ENCODE results near the gene PLOD1. TPM values are rescaled to one million over a fixed set of nuclear protein-coding genes. Genes with fewer than 3 reads are reported as not detected.

PLOD1 gene
- total and polyA plus RNA-seq, 2 donors (not counting 1 experiment from before 2014, with no cell fraction given): 10.4 to 13.4 TPM

DNA sequence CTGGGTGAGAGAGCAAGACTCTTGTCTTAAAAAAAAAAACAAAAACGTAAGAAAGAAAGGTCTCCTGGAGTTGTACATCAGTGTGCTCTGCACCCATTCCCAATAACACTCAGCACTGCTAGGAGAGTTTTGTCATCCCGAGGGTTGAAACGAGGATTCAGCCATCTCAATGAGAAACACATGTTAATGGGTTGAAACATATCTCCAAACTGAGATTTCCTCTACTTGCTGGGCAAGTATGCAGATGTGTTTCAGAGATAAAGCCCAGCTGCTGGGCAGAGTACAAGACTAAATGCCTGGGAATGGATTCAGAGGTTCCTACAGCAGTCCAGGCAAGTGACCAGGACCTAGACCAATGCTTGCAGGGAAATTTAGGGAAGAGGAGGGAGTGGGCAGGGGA is 43.1 kb downstream of the PLOD1 start:
- H4K20me1 ChIP-seq (ENCODE audit: control insufficient read depth, insufficient read depth, low read length, poor library complexity, severe bottlenecking): no peaks in the 10 kb centered on the region
- H3K9ac ChIP-seq (ENCODE audit: low read length): no peak overlapping the region
- no peaks in the 10 kb centered on the region for H3K27me3 Mint-ChIP-seq
- H3K27ac Mint-ChIP-seq: peak overlapping the region; percentile 10
- H3K79me2 ChIP-seq (ENCODE audit: control insufficient read depth, insufficient read depth, low read length): peaks cover 40% of the 10 kb centered on the region
- no peak overlapping the region for H3K4me3 ChIP-seq (ENCODE audit: control extremely low read depth in 1 of 5, extremely low read depth in 1 of 5, insufficient read depth in 1 of 5, low read depth in 2 of 5, low read length in 4 of 5)
- H3K4me1 Mint-ChIP-seq: peaks cover 28% of the 10 kb centered on the region
- no peak overlapping the region for H3K4me2 ChIP-seq (replicated peaks; ENCODE audit: low read depth, low read length, poor library complexity, severe bottlenecking)
- no peak for DNase-seq
- CTCF ChIA-PET: interaction anchor here (0.6 kb wide), 1 partner anchor 142 kb away, joined by 3 read pairs; no protein-coding TSS in a partner anchor
- peaks cover 12 to 16% of the 10 kb centered on the region in 2 donors for H3K4me1 ChIP-seq (ENCODE audit: control insufficient read depth in 2 of 2, insufficient read depth in 2 of 2, low read length in 2 of 2)
- no peaks in the 10 kb centered on the region for H3K9me3 Mint-ChIP-seq (ENCODE audit: insufficient read depth)
- intact Hi-C loops (cut with micrococcal nuclease): no loop called here
- H3K27ac ChIP-seq (ENCODE audit: low read length in 2 of 2): no peak overlapping the region
- POLR2A ChIA-PET: interaction anchor here (0.7 kb wide), 1 partner anchor 46 kb away, joined by 4 read pairs; no protein-coding TSS in a partner anchor
- no peak for TF ChIP-seq EZH2 (IDR thresholded peaks at IDR 0.05; ENCODE audit: borderline replicate concordance, insufficient read depth, low read depth, low read length, poor library complexity, severe bottlenecking)
- TF ChIP-seq, protein P1, sequence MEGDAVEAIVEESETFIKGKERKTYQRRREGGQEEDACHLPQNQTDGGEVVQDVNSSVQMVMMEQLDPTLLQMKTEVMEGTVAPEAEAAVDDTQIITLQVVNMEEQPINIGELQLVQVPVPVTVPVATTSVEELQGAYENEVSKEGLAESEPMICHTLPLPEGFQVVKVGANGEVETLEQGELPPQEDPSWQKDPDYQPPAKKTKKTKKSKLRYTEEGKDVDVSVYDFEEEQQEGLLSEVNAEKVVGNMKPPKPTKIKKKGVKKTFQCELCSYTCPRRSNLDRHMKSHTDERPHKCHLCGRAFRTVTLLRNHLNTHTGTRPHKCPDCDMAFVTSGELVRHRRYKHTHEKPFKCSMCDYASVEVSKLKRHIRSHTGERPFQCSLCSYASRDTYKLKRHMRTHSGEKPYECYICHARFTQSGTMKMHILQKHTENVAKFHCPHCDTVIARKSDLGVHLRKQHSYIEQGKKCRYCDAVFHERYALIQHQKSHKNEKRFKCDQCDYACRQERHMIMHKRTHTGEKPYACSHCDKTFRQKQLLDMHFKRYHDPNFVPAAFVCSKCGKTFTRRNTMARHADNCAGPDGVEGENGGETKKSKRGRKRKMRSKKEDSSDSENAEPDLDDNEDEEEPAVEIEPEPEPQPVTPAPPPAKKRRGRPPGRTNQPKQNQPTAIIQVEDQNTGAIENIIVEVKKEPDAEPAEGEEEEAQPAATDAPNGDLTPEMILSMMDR (IDR thresholded peaks at IDR 0.05): no peak
- no peak overlapping the region for H2AFZ ChIP-seq (ENCODE audit: insufficient read depth, low read depth, low read length, poor library complexity, severe bottlenecking)
- no CpG with 5 or more reads among the region's 3 CpGs for WGBS (ENCODE audit: insufficient coverage)
- H3K4me3 Mint-ChIP-seq: peak overlapping the region; percentile 10
- H3K36me3 ChIP-seq (replicated peaks in 1 of 2; ENCODE audit: control extremely low read depth in 1 of 2, control insufficient read depth in 1 of 2, extremely low read depth in 1 of 2, insufficient read depth in 2 of 2, low read length in 1 of 2): peaks cover 0 to 10% of the 10 kb centered on the region in 2 experiments
- H3K9me3 ChIP-seq (ENCODE audit: control extremely low read depth in 1 of 3, control insufficient read depth in 2 of 3, insufficient read depth in 1 of 3, low read length in 2 of 3): no peaks in the 10 kb centered on the region
- ATAC-seq (ENCODE audit: low read depth): no peak
- H3K27me3 ChIP-seq (replicated peaks in 1 of 4; ENCODE audit: control extremely low read depth in 1 of 4, control insufficient read depth in 3 of 4, insufficient read depth in 4 of 4, low read length in 3 of 4): no peaks in the 10 kb centered on the region

DNA sequence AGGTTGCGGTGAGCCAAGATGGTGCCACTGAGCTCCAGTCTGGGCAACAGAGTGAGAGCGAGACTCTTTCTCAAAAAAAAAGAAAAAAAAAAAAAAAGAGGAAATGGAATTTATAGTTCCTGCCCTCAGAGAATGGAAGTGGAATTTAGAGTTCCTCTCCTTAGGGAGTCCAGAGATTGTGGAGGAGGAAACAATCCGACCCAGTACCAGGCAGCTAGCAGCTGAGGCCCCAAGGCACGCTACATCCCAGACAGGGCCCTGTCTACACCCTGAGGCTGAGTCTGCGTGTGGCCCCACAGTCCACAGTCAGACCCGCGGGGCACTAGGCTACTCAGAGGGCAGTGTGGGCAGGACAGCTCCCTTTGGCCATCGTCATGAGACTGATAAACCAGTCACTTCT is 43.8 kb downstream of the PLOD1 start:
- TF ChIP-seq, protein P1 (IDR thresholded peaks at IDR 0.05): no peak
- no peak for TF ChIP-seq EZH2 (IDR thresholded peaks at IDR 0.05; ENCODE audit: borderline replicate concordance, insufficient read depth, low read depth, low read length, poor library complexity, severe bottlenecking)
- no peaks in the 10 kb centered on the region for H3K9me3 Mint-ChIP-seq (ENCODE audit: insufficient read depth)
- Histone ChIP-seq H3K27me3 (replicated peaks in 1 of 4; ENCODE audit: control extremely low read depth in 1 of 4, control insufficient read depth in 3 of 4, insufficient read depth in 4 of 4, low read length in 3 of 4) (no peaks in the 10 kb centered on the region), H3K4me1 (ENCODE audit: control insufficient read depth in 2 of 2, insufficient read depth in 2 of 2, low read length in 2 of 2) (peaks cover 12 to 16% of the 10 kb centered on the region in 2 donors), H2AFZ (ENCODE audit: insufficient read depth, low read depth, low read length, poor library complexity, severe bottlenecking) (no peak overlapping the region), H3K9ac (ENCODE audit: low read length) (no peak overlapping the region), H4K20me1 (ENCODE audit: control insufficient read depth, insufficient read depth, low read length, poor library complexity, severe bottlenecking) (peaks cover 3% of the 10 kb centered on the region), H3K27ac (ENCODE audit: low read length in 2 of 2) (no peak overlapping the region), H3K36me3 (replicated peaks in 1 of 2; ENCODE audit: control extremely low read depth in 1 of 2, control insufficient read depth in 1 of 2, extremely low read depth in 1 of 2, insufficient read depth in 2 of 2, low read length in 1 of 2) (peaks cover 0 to 12% of the 10 kb centered on the region in 2 experiments), H3K9me3 (ENCODE audit: control extremely low read depth in 1 of 3, control insufficient read depth in 2 of 3, insufficient read depth in 1 of 3, low read length in 2 of 3) (no peaks in the 10 kb centered on the region), H3K4me2 (replicated peaks; ENCODE audit: low read depth, low read length, poor library complexity, severe bottlenecking) (no peak overlapping the region), H3K79me2 (ENCODE audit: control insufficient read depth, insufficient read depth, low read length) (peaks cover 47% of the 10 kb centered on the region), H3K4me3 (ENCODE audit: control extremely low read depth in 1 of 5, extremely low read depth in 1 of 5, insufficient read depth in 1 of 5, low read depth in 2 of 5, low read length in 4 of 5) (no peak overlapping the region)
- intact Hi-C loops (cut with micrococcal nuclease): no loop called here
- DNase-seq (no peak), ATAC-seq (ENCODE audit: low read depth) (no peak)
- ChIA-PET POLR2A (interaction anchor here (0.6 to 0.7 kb wide), 2 partner anchors 47 to 197 kb away, joined by 3 to 4 read pairs; no protein-coding TSS in a partner anchor), CTCF (interaction anchor here (0.6 kb wide), 1 partner anchor 142 kb away, joined by 3 read pairs; no protein-coding TSS in a partner anchor)
- peaks cover 29% of the 10 kb centered on the region for H3K4me1 Mint-ChIP-seq
- H3K27ac Mint-ChIP-seq: no peak overlapping the region
- H3K27me3 Mint-ChIP-seq: no peaks in the 10 kb centered on the region
- 97% methylated on average over 5 of the region's 8 CpGs for WGBS (ENCODE audit: insufficient coverage)
- no peak overlapping the region for H3K4me3 Mint-ChIP-seq

Measured in B cell (primary cell).